ENCODE results near the gene CNDP2.

Gene CNDP2

GRCh38 chr18:74457725-74458421, 38.3 kb upstream of the CNDP2 start:
- no peak overlapping the region for H3K4me3 ChIP-seq (ENCODE audit: low read depth, low read length)
- DNase-seq (ENCODE audit: low read depth): no peak
- TF ChIP-seq CTCF (IDR thresholded peaks at IDR 0.05; ENCODE audit: low read depth, low read length, missing control alignments): no peak

GRCh38 chr18:74459889-74460288, 36.3 kb upstream of the CNDP2 start:
- no peak overlapping the region for H3K4me3 ChIP-seq (ENCODE audit: low read depth, low read length)
- DNase-seq (ENCODE audit: low read depth): no peak
- TF ChIP-seq CTCF (IDR thresholded peaks at IDR 0.05; ENCODE audit: low read depth, low read length, missing control alignments): peak; percentile 15

GRCh38 chr18:74460825-74461224, 35.3 kb upstream of the CNDP2 start:
- no peak for TF ChIP-seq CTCF (IDR thresholded peaks at IDR 0.05; ENCODE audit: low read depth, low read length, missing control alignments)
- H3K4me3 ChIP-seq (ENCODE audit: low read depth, low read length): no peak overlapping the region
- DNase-seq (ENCODE audit: low read depth): no peak

GRCh38 chr18:74463254-74463653, 32.9 kb upstream of the CNDP2 start:
- TF ChIP-seq CTCF (IDR thresholded peaks at IDR 0.05; ENCODE audit: low read depth, low read length, missing control alignments): no peak
- no peak for DNase-seq (ENCODE audit: low read depth)
- H3K4me3 ChIP-seq (ENCODE audit: low read depth, low read length): no peak overlapping the region

GRCh38 chr18:74463983-74464382, 32.2 kb upstream of the CNDP2 start:
- no peak for TF ChIP-seq CTCF (IDR thresholded peaks at IDR 0.05; ENCODE audit: low read depth, low read length, missing control alignments)
- no peak for DNase-seq (ENCODE audit: low read depth)
- H3K4me3 ChIP-seq (ENCODE audit: low read depth, low read length): no peak overlapping the region

- no peak overlapping the region for H3K4me3 ChIP-seq (ENCODE audit: low read depth, low read length)
- TF ChIP-seq CTCF (IDR thresholded peaks at IDR 0.05; ENCODE audit: low read depth, low read length, missing control alignments): no peak
- no peak for DNase-seq (ENCODE audit: low read depth)
Observed at GRCh38 chr18:74465775-74466174, 30.4 kb upstream of the CNDP2 start.

GRCh38 chr18:74468547-74469061, 27.6 kb upstream of the CNDP2 start:
- H3K4me3 ChIP-seq (ENCODE audit: low read depth, low read length): no peak overlapping the region
- TF ChIP-seq CTCF (IDR thresholded peaks at IDR 0.05; ENCODE audit: low read depth, low read length, missing control alignments): no peak
- DNase-seq (ENCODE audit: low read depth): no peak

All from GM12864 (cell line).